T1000 (cell line): Measurements from ENCODE around the gene SSPN.
A peak's percentile ranks its signal among the peaks of the same experiment; 100 is the strongest.
"Not testable (repeated sequence)": the region's sequence is repeated elsewhere in the genome, so short reads cannot be mapped to it uniquely, and the experiment has no call there.

Experiments
- DNase-seq: peaks from one replicate; lab custom pipeline; 2025; ENCODE audit warnings: mixed read lengths; lab: John Stamatoyannopoulos, UW

The SSPN gene

DNA sequence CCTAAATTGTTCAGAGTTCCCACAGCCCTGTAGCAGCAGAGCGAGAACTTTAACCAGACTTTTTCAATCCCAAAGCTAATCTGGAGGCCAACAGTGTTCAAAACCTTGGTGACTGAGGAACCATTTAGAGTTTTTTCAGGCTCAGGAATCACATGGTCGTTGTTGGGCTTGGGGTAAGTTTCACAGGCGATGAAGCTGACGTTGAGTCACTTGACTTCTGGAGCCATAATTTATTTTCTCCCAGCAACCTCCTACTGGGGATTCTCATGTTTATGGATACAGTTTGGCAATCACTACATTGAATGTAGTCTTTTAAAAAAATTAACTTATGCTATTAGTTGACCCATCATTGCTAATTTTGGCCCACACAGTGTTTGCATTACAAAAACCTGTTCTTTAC, 34.5 kb downstream of the SSPN start:
- no peak for DNase-seq

- no peak for DNase-seq
Observed at GRCh38 chr12:26231470-26231869, 36.1 kb downstream of the SSPN start.

DNA sequence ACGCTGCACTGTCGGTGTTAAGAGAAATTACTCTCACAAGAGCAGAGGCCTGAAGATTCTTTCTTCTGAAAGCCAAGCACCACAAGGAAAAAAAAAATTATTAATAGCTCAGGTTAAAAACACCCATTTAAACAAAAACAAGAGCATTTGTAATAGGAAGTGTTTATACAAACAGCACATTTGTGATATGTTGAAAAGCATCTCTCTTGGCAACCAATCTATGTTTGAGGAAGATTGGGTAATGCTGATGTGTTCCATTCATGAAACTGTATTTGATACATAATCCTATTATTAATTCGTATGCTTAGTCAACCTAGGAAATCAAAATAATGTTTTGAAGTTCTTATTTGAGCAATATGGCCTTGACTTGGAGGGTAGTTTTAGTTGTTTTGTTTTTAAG, 36.5 kb downstream of the SSPN start:
- no peak for DNase-seq

DNA sequence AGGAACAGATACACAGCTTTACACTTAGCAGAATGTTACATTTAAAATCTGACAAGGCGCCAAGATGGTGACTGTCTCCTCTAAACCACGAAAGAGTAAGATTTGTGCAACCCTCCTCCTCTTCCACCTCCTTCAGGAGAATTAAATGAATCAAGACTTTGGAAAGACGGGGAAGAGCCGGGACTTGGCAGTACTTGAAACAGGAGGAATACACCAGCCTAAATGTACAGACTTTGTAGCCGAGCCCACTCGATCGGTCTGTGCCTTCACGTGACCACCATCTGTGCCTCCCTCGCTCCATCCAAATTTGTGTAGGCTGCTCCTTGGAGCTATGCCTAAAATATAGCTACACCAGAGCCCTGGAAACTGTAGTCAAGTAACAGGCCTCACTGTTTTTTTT, 38.3 kb downstream of the SSPN start:
- no peak for DNase-seq

DNA sequence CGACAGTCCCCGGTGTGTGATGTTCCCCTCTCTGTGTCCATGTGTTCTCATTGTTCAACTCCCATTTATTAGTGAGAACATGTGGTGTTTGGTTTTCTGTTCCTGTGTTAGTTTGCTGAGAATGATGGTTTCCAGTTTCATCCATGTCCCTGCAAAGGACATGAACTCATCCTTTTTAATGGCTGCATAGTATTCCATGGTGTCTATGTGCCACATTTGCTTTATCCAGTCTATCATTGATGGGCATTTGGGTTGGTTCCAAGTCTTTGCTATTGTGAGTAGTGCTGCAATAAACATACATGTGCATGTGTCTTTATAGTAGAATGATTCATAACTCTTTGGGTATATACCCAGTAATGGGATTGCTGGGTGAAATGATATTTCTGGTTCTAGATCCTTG, 40.1 kb downstream of the SSPN start:
- not testable (repeated sequence) for DNase-seq

GRCh38 chr12:26238341-26239121, 43.2 kb downstream of the SSPN start:
- no peak for DNase-seq

DNA sequence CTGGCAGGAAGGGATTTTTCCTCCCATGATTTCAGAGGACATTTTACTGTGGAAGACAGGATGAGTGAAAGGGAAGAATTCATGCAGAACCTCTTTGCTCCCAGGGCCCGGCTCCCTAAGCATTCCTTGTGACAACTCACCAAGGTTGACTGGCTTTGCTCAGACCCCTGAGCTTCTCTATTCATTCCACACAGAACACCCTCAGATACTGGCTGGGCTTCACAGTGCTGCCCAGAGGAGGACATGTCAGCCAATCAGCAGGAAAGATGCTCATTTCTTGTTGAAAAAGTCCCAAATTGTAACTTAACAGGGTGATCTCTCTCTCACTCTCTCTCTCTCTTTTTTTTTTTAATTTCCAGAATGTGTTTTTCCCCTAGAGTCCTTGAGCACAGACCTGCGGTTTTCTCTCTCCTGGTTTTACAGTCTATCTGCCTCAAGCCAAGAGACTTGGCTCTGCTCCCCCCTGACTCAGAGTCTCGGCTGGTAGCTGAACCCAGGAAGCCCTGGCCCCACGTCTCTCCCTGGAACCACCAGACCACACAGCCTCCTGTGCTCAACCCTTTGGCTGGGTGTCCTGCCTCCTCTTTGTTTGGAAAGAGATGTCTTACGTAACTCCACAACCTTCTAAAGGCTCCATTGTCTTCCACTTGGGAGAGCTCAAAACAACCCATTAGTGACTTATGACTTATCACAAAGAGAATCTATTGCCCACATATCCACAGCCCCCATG, 43.9 kb downstream of the SSPN start:
- peak; percentile 88 for DNase-seq

DNA sequence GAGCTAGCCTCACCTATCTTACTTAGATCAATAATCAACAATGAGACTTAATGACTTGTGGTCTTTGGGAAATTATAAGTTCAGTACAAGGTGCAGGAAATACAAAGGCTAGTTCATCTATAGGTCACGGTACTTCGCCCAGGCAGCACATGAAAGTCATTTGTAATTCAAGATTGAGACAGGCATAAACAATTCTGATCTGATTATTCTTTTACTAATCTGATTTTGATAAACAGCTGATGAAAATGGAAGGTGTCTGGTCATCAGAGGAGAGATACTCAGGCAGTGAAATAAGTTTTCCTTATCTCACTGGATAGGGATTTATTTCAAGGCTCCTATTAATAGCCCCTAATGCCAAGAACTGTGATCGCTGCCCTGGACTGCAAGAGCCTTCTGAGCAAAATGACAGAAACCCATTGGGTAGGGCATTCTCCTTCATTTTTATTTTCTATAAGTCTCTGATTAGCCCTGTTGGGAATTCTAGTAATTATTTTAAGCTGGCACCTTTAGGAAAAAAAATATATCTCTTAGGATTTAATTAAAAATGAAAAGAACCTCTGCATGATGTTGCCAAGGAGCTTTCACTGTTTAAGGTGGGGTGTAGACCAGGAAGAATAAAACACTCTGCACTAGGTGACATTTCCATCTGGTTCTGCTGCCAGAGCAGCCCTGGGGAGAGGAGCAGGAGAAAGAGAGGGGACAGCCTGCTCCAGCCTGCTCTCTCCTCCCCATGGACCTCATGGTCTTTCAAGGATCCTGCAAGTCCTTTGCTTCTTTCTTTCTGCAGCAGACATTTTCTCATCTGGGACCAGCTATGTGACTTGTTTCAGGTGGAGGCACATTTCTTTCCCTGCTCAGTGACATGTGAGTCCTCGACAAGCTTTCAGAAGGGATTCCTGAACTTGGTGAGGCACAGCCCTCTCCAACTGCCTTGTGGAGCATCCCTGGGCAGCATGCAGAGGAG, 44.8 kb downstream of the SSPN start:
- no peak for DNase-seq

GRCh38 chr12:26241080-26241479, 45.7 kb downstream of the SSPN start:
- DNase-seq = no peak

DNA sequence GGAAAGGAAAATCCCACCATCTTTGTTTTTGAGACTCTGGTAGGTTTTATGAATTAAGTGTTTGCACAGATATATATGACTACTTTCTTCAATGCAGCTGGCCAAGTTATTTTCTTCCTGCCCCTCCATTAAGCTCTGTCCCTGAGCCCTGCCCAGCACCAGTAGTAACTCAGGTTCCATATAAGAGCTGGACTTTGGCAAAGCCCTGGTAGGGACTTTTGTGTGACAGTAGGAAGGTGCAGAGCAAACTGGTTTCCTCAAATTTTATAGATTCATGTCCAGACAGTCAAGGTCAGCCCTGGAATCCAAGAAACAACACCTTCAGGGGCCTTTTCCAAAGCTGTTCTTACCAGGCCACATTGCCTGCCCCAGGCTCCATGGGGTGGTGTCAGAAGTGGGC, 47.3 kb downstream of the SSPN start:
- no peak for DNase-seq

DNA sequence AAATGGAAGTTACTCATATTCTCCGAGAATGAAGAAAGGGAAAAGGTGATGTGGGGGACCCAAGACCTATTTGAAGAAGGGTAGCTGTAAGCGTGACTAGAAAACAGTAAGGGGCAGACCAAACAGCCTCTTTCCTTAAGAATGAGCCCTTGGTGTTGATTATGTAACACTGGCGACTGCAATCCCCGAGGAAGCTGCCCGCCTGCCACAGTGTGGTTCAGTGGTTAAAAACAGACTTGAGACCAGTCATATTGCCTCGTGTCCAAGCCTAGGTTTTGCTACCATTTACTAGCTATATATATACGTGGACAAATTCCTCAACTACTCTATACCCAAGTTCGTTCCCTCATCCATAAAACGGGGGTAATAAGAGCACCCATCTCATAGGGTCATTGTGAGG, 49.1 kb downstream of the SSPN start:
- DNase-seq = no peak

- no peak for DNase-seq
Observed at GRCh38 chr12:26245175-26245942, 50.0 kb downstream of the SSPN start.

- no peak for DNase-seq
Observed at GRCh38 chr12:26246483-26247164, 51.3 kb downstream of the SSPN start.

DNA sequence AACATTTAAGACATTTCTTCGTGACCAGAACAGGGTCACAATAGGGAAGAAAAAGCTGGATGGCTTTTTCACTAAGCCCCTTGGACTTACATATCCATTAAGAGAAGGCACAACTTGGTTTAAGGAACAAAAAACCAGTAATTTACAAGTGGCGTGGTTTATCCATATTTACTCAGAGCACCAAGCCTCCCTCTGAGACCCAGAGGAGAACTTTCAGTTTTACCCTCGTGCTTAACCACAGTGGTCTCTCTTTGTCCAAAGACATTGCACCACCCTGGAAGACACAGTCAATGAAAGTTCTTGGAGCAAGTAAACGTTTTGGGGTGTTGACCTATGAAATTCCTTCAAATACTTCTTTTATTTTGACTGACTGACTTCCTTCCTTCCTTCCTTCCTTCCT, 52.5 kb downstream of the SSPN start:
- no peak for DNase-seq

- DNase-seq = no peak
Observed at GRCh38 chr12:26250801-26251200, 55.4 kb downstream of the SSPN start.

- DNase-seq = no peak
Observed at GRCh38 chr12:26251600-26251999, 56.2 kb downstream of the SSPN start.

- DNase-seq = no peak
Observed at GRCh38 chr12:26252946-26253345, 57.6 kb downstream of the SSPN start.

- DNase-seq = peak; percentile 9
Observed at GRCh38 chr12:26255893-26256645, 60.7 kb downstream of the SSPN start.

DNA sequence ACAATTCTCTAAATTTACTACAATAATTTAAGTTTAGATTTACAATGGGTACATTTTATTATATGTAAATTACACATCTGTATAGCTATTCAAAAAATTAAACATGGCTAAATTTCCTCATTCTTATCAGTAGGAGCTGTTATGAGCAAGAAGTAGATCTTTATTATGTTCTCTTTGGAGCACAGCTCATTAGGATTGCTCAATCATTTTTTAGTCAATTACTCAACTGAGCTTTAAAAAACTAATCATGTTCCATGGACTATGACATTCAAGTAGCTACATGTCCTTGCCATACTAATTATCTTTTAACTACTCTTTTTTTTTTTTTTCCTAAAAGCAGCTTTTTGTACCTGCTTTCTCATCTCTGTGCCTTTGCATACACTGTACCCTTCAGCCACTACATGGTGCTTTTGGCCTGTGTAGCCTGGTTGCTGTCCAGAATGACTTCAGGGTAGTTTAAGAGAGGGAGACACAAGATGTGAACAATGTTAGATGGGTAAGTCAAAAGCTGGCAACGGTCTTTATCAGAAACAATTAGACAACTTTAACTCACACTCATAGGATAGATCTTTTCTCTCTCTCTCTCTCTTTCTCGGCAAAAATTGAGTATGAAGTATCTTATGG, 69.0 kb downstream of the SSPN start:
- no peak for DNase-seq

GRCh38 chr12:26265606-26266005, 70.2 kb downstream of the SSPN start:
- DNase-seq = no peak
